SK-N-SH (cell line): Measurements from ENCODE around the gene GJD4. TPM values are rescaled to one million over a fixed set of nuclear protein-coding genes. Genes with fewer than 3 reads are reported as not detected.

ENCODE experiments used
- CTCF ChIA-PET: fragments of 300-600, 350-600 bp; formaldehyde crosslinking; extraction: SDS; loops from one replicate; lab custom pipeline; 2021; lab: Yijun Ruan, JAX
- POLR2A ChIA-PET: fragments of 350-600 bp; sonication (Branson Sonifier 250); formaldehyde crosslinking; extraction: SDS; loops from one replicate; lab custom pipeline; 2020; ENCODE audit warnings: antibody characterized with exemption, inconsistent platforms; lab: Yijun Ruan, JAX
- DNase-seq: peaks from one replicate; pipeline ENCODE4 v3.0.0; 2012
- H2AFZ ChIP-seq: fragments of 200-600 bp; sonication (generic); 2 replicates; pipeline ENCODE4 v1.8.1; 2016; ENCODE audit warnings: antibody characterized with exemption, mild to moderate bottlenecking, low read depth
- H3F3A ChIP-seq: fragments of 200-600 bp; sonication (generic); replicated peaks from 2 replicates; pipeline ENCODE3; 2016; ENCODE audit warnings: antibody characterized with exemption, mild to moderate bottlenecking; ENCODE audit not compliant: insufficient read depth
- H3K27ac ChIP-seq, 2 experiments: fragments of 200-500 bp in 1 of 2; fragments of 200-600 bp in 1 of 2; sonication (Bioruptor generic) in 1 of 2; sonication (generic), shearing (Covaris generic) in 1 of 2; 2 replicates each; pipeline versions ENCODE4 v1.5.1 to v1.6.1; 2014 to 2016; ENCODE audit warnings: low read depth in 2 of 2, inconsistent platforms in 1 of 2, low read length in 1 of 2, mild to moderate bottlenecking in 1 of 2, mixed read lengths in 1 of 2
- H3K27me3 ChIP-seq: fragments of 200-600 bp; sonication (generic), shearing (Covaris generic); 2 replicates; pipeline ENCODE4 v1.6.1; 2016; ENCODE audit warnings: mixed run types; ENCODE audit not compliant: insufficient read depth
- H3K36me3 ChIP-seq, 2 experiments: fragments of 200-500 bp in 1 of 2; fragments of 200-600 bp in 1 of 2; sonication (Bioruptor generic) in 1 of 2; sonication (generic) in 1 of 2; replicated peaks in 1 of 2; 2 replicates each; pipeline versions ENCODE3 to v1.5.1; 2014 to 2016; ENCODE audit warnings: low read length in 1 of 2, mild to moderate bottlenecking in 1 of 2; ENCODE audit not compliant: insufficient read depth in 2 of 2, control insufficient read depth in 1 of 2
- H3K4me1 ChIP-seq, 2 experiments: fragments of 200-500 bp in 1 of 2; fragments of 200-600 bp in 1 of 2; sonication (Bioruptor generic) in 1 of 2; sonication (generic), shearing (Covaris generic) in 1 of 2; 2 replicates each; pipeline versions ENCODE4 v1.5.1 to v1.6.1; 2014 to 2016; ENCODE audit warnings: low read depth in 1 of 2, low read length in 1 of 2, mixed run types in 1 of 2; ENCODE audit not compliant: insufficient read depth in 2 of 2, control insufficient read depth in 1 of 2
- H3K4me2 ChIP-seq: fragments of 200-600 bp; sonication (generic), shearing (Covaris generic); 2 replicates; pipeline ENCODE4 v1.6.1; 2017; ENCODE audit warnings: mixed run types
- H3K4me3 ChIP-seq, 2 experiments: fragments of 200-500 bp in 1 of 2; fragments of 200-600 bp in 1 of 2; sonication (Bioruptor generic) in 1 of 2; sonication (generic), shearing (Covaris generic) in 1 of 2; 2 replicates each; pipeline versions ENCODE4 v1.5.1 to v1.8.1; 2014 to 2016; ENCODE audit warnings: low read depth in 2 of 2, inconsistent platforms in 1 of 2, low read length in 1 of 2, mild to moderate bottlenecking in 1 of 2, mixed read lengths in 1 of 2, moderate library complexity in 1 of 2
- H3K79me2 ChIP-seq: fragments of 200-600 bp; sonication (generic); 2 replicates; pipeline ENCODE4 v1.8.1; 2017; ENCODE audit warnings: mild to moderate bottlenecking; ENCODE audit not compliant: insufficient read depth
- H3K9ac ChIP-seq: fragments of 200-600 bp; sonication (generic); 2 replicates; pipeline ENCODE4 v1.6.1; 2017; ENCODE audit warnings: mixed run types
- H3K9me2 ChIP-seq: fragments of 200-600 bp; sonication (generic); 2 replicates; pipeline ENCODE4 v1.6.1; 2017; ENCODE audit warnings: mixed run types
- H3K9me3 ChIP-seq: fragments of 200-600 bp; sonication (generic); 2 replicates; pipeline ENCODE4 v1.6.1; 2017; ENCODE audit warnings: mixed run types, mild to moderate bottlenecking, moderate library complexity
- H4K20me1 ChIP-seq: fragments of 200-600 bp; sonication (generic); 2 replicates; pipeline ENCODE4 v1.6.1; 2017; ENCODE audit warnings: mild to moderate bottlenecking, mixed run types; ENCODE audit not compliant: insufficient read depth
- CHD2 ChIP-seq: fragments of 150-350 bp; IDR thresholded peaks from 2 replicates; pipeline ENCODE4 v1.6.1; 2018; ENCODE audit warnings: low read length; ENCODE audit not compliant: partially characterized antibody
- CTCF ChIP-seq: fragments of 200-600 bp; sonication (generic); IDR thresholded peaks from 2 replicates; pipeline ENCODE4 v1.6.1; 2017; ENCODE audit warnings: antibody characterized with exemption, mild to moderate bottlenecking, moderate library complexity
- ELF1 ChIP-seq: IDR thresholded peaks from 2 replicates; pipeline ENCODE4 v1.4.0; 2012
- EP300 ChIP-seq, 2 experiments: IDR thresholded peaks; 2 replicates each; pipeline versions ENCODE4 v1.4.0 to v1.6.1; 2012; ENCODE audit warnings: borderline replicate concordance in 1 of 2, low read depth in 1 of 2, low read length in 1 of 2
- GATA2 ChIP-seq: sonication (generic); formaldehyde crosslinking; IDR thresholded peaks from 2 replicates; pipeline ENCODE4 v1.5.0; 2020; ENCODE audit warnings: mild to moderate bottlenecking, missing genetic modification reagents
- MAX ChIP-seq: IDR thresholded peaks from 2 replicates; pipeline ENCODE4 v1.4.0; 2012; ENCODE audit warnings: low read depth
- MXI1 ChIP-seq: IDR thresholded peaks from 2 replicates; pipeline ENCODE4 v1.6.1; 2012; ENCODE audit warnings: mild to moderate bottlenecking, low read depth, low read length, improper control_type of control experiment
- PBX3 ChIP-seq: IDR thresholded peaks from 2 replicates; pipeline ENCODE4; 2012
- REST ChIP-seq: IDR thresholded peaks from 2 replicates; pipeline ENCODE4 v1.6.1; 2012; ENCODE audit warnings: mild to moderate bottlenecking, low read depth, low read length, moderate library complexity
- WGBS: methylation state at CpG from one replicate; pipeline ENCODE4 v1.1.6; 2017; ENCODE audit warnings: low lambda C conversion rate; 5-methylcytosine and 5-hydroxymethylcytosine counted together
- polyA plus RNA-seq, 3 experiments: library from polyadenylated mRNA; depleted of rRNA; stranded (reverse); fragments of >200 nt; gene quantifications; 2 replicates each; pipeline ENCODE4 v1.2.3, GENCODE V29; 2012

The GJD4 gene
- polyA plus RNA-seq, 1 of the 3 experiments (the other 2 are of a cell fraction), result not detected

GRCh38 chr10:35600193-35600592 lies 4.9 kb upstream of the GJD4 start:
- H3K27ac ChIP-seq, result no peak overlapping the region
- H3K79me2 ChIP-seq, result no peaks in the 10 kb centered on the region
- no peaks in the 10 kb centered on the region; the same call in 1 of the 2 replicates for H3K27me3 ChIP-seq
- H3K4me2 ChIP-seq, result no peak overlapping the region
- no peaks in the 10 kb centered on the region for H3K9me2 ChIP-seq
- H3K36me3 ChIP-seq, result no peaks in the 10 kb centered on the region
- ChIA-PET POLR2A (no interaction called here), CTCF (interaction anchor here (0.6 to 1.6 kb wide), 7 partner anchors 12 to 498 kb away, joined by 3 to 6 read pairs (median 3); no protein-coding TSS in a partner anchor)
- no peak for DNase-seq
- H4K20me1 ChIP-seq, result no peaks in the 10 kb centered on the region
- H3K9me3 ChIP-seq, result no peaks in the 10 kb centered on the region
- H3K9ac ChIP-seq, result no peak overlapping the region
- 56% methylated on average over 2 of the region's 2 CpGs for WGBS
- no peaks in the 10 kb centered on the region for H3F3A ChIP-seq
- H3K4me1 ChIP-seq, result no peaks in the 10 kb centered on the region; a peak in 1 of 4 replicates
- no peak overlapping the region for H2AFZ ChIP-seq
- H3K4me3 ChIP-seq, result no peak overlapping the region
- TF ChIP-seq GATA2 (CRISPR knock-in tag) (no peak), MAX (no peak), MXI1 (no peak)

- H3K27me3 ChIP-seq, result no peaks in the 10 kb centered on the region; the same call in 1 of the 2 replicates
- no peak for TF ChIP-seq ELF1
- no peak for TF ChIP-seq REST
- TF ChIP-seq PBX3, result no peak
- TF ChIP-seq CTCF, result no peak
- TF ChIP-seq EP300 (IDR thresholded peaks at IDR 0.05; ENCODE audit: borderline replicate concordance in 1 of 2, low read depth in 1 of 2, low read length in 1 of 2), result no peak
- no peak for TF ChIP-seq CHD2
- TF ChIP-seq, all 33 proteins: peak for 0
- WGBS, result 80% methylated on average over 6 of the region's 6 CpGs
- no peak overlapping the region for H3K27ac ChIP-seq
- no peaks in the 10 kb centered on the region for H3K36me3 ChIP-seq
- no peak overlapping the region for H3K4me2 ChIP-seq
- no peaks in the 10 kb centered on the region for H3F3A ChIP-seq
- POLR2A ChIA-PET, result no interaction called here
- no peak for DNase-seq
- no peaks in the 10 kb centered on the region for H3K9me3 ChIP-seq
- CTCF ChIA-PET, result interaction anchor here (0.8 to 1.6 kb wide), 2 partner anchors 9 to 29 kb away, joined by 3 to 7 read pairs; no protein-coding TSS in a partner anchor
- H2AFZ ChIP-seq, result no peak overlapping the region
- no peaks in the 10 kb centered on the region for H3K79me2 ChIP-seq
- H3K9me2 ChIP-seq, result no peaks in the 10 kb centered on the region
- no peak overlapping the region for H3K9ac ChIP-seq
- H3K4me3 ChIP-seq, result no peak overlapping the region
- no peaks in the 10 kb centered on the region for H4K20me1 ChIP-seq
- peaks cover 0 to 9% of the 10 kb centered on the region in 2 experiments; a peak in 1 of 4 replicates for H3K4me1 ChIP-seq
These were observed 1.3 kb downstream of the GJD4 start for GRCh38 chr10:35606430-35606829.
